MV-4-11 (cell line): Measurements from ENCODE around the gene CDC37L1.

ENCODE experiments used
- DNase-seq: peaks from one replicate; lab custom pipeline; 2025; lab: John Stamatoyannopoulos, UW

CDC37L1 gene

DNA sequence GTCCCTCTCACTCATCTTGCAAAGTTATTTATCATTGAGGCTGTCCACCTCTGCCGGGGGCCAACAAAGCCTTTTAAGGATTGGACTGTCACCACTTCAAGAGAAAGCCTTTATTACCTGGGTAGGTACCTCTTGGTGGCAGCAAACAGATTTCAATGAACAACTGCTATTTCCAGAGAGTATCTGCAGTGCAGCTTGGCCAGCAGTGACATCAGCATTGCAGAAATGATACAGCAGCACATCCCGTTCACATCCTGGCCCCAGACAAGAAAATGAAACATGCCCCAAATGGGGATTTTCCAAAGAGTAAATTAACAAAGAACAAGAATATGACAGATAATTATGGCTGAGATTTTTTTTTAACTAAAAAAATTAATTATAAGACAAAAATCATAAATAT is 10.8 kb upstream of the CDC37L1 start:
- no peak for DNase-seq

DNA sequence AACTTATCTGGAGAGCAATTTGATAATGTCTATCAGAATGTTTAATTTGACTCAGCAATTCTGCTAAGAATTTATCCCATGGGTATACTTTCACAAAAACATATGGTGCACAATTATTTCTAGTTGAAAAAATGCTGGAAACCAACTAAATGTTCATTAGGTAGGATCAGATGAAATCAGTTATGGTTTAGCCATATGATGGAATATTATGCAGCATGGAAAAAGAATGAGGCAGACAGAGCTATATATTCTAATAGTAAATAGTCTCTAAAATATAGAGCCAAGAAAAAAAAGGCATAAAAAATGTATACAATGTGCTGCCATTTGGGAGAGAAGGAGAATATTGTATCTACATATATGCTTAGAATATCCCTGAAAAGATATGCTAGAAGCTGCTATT is 9.5 kb upstream of the CDC37L1 start:
- no peak for DNase-seq

- peak; percentile 34 for DNase-seq
Measured at GRCh38 chr9:4670591-4670990, 8.8 kb upstream of the CDC37L1 start.

DNA sequence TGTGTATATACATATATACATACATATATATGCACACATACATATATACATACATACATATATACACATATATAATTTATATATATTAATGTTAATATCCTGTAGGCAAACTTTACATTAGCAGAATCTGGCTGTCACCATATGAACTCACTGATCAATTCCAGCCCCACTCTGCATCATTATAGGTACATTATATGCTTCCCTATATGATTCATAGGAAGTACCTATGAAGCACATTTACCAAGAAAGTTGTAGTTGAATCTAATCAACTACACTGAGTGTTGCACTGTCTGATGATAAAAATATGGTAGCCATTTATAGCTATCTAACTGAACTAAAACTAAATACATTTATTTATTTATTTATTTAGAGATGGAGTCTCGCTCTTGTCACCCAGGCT is 7.6 kb upstream of the CDC37L1 start:
- no peak for DNase-seq

DNA sequence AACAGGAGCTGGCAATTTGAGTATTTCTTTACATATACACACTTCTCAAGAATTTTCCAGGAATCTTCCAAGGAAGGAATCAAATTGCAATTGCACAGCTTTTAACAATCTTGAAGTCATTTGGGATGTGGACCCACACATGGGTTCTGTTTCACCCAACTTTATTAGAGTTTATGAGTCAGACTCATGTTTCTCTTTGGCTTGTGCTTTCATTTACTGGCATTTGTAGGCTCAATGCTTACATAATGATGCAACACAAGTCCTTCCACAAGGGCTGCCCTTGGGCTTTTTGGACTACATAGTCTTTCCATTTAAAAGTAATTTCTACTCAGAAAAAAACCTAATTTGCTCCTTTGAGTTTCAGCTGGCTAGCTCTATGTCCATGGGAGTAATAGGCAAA is 4.6 kb upstream of the CDC37L1 start:
- peak; percentile 26 for DNase-seq

- no peak for DNase-seq
Measured at GRCh38 chr9:4677392-4677791, 2.0 kb upstream of the CDC37L1 start.

- peak; percentile 53 for DNase-seq
Measured at GRCh38 chr9:4678679-4679267, 596 bp upstream of the CDC37L1 start.

DNA sequence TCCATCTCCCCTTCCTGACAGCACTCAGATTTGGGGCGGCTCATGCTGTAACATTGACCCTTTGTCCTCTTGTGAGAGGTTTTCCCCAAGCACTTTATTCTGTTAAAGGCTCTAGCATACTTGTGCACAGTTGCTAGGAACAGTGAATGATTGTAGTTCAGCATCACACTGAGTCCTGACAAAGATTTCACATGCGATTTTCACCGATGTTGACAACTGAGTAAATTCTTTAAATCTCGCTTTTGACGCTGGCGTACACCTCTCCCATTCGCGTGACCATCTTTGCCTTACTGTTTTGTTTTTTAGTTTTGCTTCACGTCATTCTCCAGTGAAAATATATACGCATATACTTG is 780 bp downstream of the CDC37L1 start:
- no peak for DNase-seq

DNA sequence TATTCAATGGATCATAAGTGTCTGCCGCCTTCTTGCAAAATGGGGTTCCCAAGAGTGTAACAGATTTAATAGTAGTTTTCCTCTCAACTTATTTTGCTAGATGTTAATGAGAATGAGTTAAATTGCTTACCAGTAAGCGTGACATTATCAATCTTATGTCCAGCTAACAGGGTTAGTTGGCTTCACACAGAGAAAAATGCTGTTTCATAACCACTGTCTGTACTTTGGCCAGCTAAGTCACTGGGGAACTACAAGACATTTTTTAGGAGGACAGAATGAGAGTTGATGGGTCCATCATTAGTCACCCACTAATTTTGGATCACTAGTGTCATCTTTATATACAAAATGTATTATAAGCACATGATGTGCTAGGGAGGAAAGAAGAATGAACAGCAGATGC is 1.4 kb downstream of the CDC37L1 start:
- no peak for DNase-seq

DNA sequence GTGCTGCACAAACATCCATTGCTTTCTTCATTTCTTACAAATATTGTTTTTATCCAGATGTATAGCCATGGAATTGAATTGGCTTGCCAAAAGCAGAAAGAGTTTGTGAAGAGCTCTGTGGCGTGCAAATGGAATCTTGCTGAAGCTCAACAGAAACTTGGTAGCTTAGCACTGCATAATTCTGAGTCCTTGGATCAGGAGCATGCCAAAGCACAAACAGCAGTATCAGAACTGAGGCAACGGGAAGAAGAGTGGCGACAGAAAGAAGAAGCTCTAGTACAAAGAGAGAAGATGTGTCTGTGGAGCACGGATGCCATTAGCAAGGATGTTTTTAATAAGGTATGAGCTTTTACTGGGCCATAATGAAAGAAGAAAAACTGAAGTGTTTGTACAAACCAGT is 5.5 kb downstream of the CDC37L1 start:
- no peak for DNase-seq

DNA sequence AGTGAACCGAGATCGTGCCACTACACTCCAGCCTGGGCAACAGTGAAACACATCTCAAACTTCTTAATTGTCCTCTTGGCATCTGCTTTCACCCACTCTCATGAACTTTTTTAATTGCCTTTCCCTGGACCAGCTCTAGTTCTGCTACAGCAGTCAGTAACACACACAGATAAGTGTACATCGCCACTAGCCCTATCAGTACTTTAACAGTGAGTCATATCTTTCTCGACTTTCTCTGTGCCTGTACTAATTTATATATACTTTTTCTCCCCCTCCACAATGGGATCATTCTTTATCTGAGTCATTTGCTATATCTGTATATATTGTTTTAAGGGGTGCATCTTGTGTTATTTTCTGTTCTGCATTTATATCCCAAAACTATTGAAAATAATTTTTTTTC is 6.7 kb downstream of the CDC37L1 start:
- no peak for DNase-seq

DNA sequence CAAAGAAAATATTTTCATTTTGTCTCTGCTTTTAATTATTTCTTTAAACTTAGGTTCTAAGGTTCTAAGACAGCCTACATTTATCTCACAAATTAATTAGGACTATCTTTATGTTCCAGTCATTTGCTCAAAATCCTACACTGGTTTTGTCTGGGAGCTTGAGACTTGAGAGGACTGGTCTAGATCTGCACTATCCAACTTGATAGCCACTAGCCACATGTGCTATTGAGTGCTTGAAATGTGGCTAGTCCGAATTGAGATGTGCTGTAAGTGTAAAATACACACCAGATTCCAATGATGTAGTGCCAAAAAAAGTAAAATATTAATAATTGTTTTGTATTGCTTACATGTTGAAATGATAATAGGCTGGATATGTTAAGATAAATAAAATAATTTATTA is 7.2 kb downstream of the CDC37L1 start:
- no peak for DNase-seq

DNA sequence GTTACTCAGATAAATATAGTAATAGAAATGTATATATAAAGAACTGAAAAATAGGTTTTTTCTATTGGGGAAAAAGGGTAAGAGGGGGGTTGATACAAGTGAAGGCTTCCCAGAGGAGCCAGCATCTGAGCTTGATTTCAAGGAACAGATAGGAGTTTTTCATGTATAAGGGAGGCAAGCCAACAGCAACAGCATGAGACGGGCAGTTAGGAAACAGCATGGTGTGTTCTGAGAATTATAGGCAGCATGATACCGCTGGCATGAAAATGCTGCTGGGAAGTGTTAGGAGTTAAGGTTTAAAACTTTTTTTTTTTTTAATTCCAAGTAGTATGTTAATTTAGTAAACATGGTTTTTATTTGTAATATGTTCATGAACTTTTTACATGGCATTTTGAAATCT is 9.7 kb downstream of the CDC37L1 start:
- no peak for DNase-seq

DNA sequence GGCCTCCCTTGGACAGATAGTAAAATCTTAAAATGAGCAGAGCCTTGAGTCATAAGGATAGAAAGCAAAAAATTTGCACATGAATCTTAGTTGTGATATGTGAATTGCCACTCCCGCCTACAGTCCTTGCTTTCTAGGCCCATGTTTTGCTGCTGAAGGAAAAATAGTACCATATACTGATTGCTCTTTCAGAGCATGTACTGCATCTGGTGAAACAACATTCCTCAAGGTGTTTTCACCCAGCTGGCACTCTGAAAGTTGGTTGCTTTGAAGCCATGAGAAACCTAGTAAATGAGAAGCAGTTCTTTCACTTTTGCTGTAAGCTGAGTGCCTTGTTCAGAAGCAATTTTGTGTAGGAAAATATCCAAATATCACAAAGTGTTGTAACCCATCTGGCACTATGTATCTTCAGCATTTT is 10.3 kb downstream of the CDC37L1 start:
- no peak for DNase-seq

DNA sequence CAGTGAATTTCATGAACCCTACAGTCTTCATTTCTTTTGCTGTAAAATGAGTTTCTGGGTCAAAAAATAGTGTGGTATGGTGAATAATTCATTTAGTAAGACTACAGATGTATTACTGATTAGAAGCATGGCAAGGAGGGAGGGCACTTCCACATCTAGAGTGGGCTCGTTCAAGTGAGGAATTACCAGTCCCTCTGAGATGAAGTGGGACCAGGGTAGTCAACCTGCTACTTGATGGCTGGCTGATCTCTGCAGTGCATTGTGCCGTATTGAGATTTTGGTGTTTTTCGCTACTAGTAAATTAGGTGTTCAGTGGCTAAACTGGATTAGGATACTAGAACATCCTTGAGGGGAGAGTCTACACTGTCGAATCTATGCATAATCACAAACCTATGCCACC is 10.8 kb downstream of the CDC37L1 start:
- DNase-seq = no peak

DNA sequence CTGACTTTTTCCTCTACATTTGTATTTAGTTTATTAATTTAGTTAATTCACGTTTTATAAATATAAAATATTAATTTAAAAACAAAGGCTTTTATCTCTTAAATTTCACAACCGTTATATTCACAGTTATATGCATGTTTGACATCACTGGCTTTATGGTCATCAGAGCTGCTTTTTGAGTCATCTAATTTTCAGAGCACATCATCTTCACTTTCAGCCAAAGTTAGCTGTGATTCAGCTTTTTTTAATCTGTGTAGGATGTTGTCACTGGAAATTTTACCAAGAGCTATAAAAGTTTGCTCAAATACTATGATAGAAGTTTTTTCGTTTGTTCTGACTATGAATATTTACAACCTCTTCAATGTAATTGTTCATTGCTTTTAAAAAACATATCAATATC is 12.4 kb downstream of the CDC37L1 start:
- DNase-seq = no peak

DNA sequence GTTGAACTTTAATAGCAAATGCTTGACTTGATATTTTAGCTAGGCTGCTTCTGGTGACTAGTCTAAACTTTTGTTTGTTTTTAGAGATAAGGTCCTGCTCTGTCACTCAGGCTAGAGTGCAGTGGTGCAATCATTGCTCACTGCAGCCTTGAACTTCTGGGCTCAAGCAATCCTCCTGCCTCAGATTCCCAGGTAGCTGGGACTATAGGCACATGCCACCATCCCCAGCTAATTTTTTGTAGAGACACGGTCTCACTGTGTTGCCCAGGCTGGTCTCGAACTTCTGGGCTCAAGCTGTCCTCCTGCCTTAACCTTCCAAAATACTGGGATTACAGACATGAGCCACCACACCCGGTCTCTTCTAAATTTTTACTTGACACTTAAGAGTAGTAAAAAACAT is 20.7 kb downstream of the CDC37L1 start:
- no peak for DNase-seq

GRCh38 chr9:4700932-4701331 is 21.6 kb downstream of the CDC37L1 start:
- no peak for DNase-seq

DNA sequence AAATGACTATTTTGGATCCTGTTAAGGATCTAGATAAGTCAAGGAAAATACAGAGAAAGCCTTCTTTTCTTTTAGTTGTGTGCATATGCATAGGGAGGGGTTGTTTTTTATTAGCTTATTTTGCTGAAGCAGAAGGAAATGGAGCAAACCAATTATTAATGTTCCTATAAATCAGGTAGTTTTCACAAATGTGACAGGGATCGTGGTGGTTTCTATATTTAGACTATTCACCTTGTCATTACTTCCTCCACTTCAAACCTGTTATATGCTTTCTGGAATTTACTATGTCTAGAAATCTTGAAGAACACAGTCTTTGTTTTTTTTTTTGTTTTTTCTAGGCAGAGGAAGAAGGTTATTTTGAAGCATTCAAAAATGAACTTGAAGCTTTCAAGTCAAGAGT is 22.2 kb downstream of the CDC37L1 start:
- no peak for DNase-seq

GRCh38 chr9:4704129-4704528 is 24.8 kb downstream of the CDC37L1 start:
- no peak for DNase-seq

GRCh38 chr9:4706021-4706420 is 26.7 kb downstream of the CDC37L1 start:
- DNase-seq = no peak

DNA sequence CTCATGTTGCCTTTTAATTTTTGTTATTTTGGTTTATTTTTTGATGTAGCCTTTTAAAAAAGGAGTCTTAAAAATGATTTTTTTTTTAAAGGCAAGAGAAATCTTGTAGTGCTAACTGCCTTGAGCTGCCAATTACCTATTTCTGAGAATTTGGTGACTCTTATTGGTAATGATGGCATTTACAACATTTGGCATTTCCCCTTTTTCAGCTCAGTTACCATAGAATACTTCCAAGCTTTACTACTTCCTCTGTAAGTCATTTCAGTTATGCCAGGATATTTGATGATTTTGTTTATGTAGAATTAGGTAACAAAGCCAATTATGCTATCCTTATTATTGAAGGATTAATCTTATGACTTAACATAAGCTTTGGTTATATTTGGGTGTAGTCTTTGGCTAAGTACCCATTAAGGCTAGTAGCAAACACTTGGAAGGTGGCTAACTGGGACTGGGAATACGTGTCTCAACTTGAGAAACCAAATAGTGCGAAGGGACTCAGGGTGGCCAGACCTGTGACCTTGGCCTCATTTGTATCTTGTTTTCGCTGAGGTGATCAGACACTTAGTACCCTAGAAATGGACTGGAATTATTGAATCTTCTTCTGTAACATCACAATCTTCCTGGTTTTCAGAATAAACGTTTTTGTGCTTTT is 27.7 kb downstream of the CDC37L1 start:
- peak; percentile 82 for DNase-seq

DNA sequence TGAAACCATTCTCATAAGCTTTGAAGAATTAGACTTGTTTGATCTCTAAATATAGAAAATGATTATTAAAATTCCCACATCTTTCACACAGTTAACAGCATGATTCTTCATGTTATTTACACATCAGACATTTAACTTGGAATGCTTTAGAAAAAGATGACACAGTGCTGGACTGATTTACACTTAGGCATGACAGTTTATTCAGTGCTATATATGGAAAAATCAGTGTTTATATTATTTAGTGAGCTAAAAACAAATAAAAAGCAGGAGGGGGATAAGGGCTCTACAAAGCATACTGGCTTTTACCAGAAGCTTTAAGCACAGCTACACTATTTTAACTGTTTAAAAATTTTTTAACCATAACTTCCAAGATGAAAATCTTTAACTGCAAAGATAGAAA is 30.0 kb downstream of the CDC37L1 start:
- no peak for DNase-seq

- DNase-seq = no peak
Measured at GRCh38 chr9:4713849-4714248, 34.5 kb downstream of the CDC37L1 start.
